Rectal smooth muscle tissue (tissue), 1 donor: ENCODE results near the gene CISD1.

Experiments
- H3K27ac ChIP-seq: one replicate; pipeline ENCODE4 v1.7.0; 2013; ENCODE audit warnings: low read depth, low read length, inconsistent platforms
- H3K27me3 ChIP-seq: one replicate; pipeline ENCODE4 v1.7.0; 2013; ENCODE audit warnings: low read length; ENCODE audit not compliant: control insufficient read depth, insufficient read depth
- H3K36me3 ChIP-seq: one replicate; pipeline ENCODE4 v1.7.0; 2013; ENCODE audit warnings: low read length; ENCODE audit not compliant: control insufficient read depth, insufficient read depth
- H3K4me1 ChIP-seq: one replicate; pipeline ENCODE4 v1.7.0; 2013; ENCODE audit warnings: low read length; ENCODE audit not compliant: control insufficient read depth, insufficient read depth
- H3K4me3 ChIP-seq: one replicate; pipeline ENCODE4 v1.7.0; 2013; ENCODE audit warnings: low read length
- H3K9ac ChIP-seq: one replicate; pipeline ENCODE4 v1.7.0; 2013; ENCODE audit warnings: low read length

CISD1 gene

DNA sequence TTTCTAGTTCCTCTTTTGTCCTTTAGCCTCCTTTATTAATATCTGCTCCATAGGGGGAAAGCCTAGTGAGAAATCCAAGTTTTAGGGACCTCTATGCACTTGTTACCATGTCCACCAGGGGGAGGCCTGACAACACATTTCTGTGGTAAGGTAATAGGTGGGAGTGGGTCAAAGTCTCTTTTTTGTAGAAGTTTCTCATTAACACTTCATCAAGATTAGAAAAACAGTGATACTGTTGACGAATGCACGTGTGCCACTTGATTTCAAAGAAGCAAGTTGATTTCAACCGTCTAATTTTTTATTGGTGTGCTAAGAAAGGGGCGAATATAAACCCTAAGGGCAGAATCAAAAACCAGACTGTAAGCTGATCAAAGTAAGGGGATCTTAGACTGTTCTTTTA, 30.6 kb downstream of the CISD1 start:
- no peak overlapping the region for H3K9ac ChIP-seq
- no peaks in the 10 kb centered on the region for H3K36me3 ChIP-seq
- H3K4me3 ChIP-seq: no peak overlapping the region
- H3K4me1 ChIP-seq: no peaks in the 10 kb centered on the region
- H3K27me3 ChIP-seq: no peaks in the 10 kb centered on the region
- H3K27ac ChIP-seq: no peak overlapping the region

DNA sequence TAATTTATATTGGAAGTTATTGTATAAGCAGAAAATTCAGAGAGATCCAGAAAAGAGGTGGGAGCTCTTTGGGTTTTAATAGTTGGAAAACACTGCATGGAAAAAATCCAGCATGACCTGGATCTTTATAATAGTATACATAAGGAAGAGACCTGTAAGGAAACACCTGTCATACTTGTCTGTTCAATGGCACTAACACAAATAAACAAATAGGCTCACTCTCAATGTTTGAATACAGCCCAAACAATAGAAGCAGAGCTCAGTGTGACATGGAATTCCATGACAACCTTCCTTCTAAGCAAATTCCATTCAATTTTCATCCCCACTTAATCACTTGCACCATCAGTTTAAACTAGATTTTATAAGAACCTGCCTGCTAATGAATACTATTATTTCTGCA, 31.7 kb downstream of the CISD1 start:
- H3K4me3 ChIP-seq: no peak overlapping the region
- H3K36me3 ChIP-seq: no peaks in the 10 kb centered on the region
- no peak overlapping the region for H3K9ac ChIP-seq
- no peak overlapping the region for H3K27ac ChIP-seq
- no peaks in the 10 kb centered on the region for H3K4me1 ChIP-seq
- H3K27me3 ChIP-seq: no peaks in the 10 kb centered on the region

DNA sequence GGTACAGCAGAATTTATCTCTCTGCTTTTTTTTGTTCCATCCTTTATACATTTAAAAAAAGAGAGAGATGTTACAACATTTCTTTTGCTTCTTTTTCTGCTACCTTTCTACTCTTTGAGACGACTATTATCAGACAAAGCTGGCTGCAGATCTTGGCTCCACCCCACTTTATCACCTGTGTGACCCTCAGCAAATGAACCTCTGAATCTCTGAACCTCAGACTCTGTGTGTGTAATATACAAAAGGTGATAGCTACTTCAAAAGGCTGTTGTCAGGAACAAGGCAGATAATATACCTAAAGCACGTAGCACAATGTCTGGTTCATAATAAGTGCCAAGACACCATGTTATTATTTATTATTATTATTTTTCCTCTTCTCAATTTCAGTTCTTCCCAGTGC, 33.3 kb downstream of the CISD1 start:
- Histone ChIP-seq H3K9ac (no peak overlapping the region), H3K27ac (no peak overlapping the region), H3K27me3 (no peaks in the 10 kb centered on the region), H3K4me3 (no peak overlapping the region), H3K36me3 (no peaks in the 10 kb centered on the region), H3K4me1 (no peaks in the 10 kb centered on the region)

DNA sequence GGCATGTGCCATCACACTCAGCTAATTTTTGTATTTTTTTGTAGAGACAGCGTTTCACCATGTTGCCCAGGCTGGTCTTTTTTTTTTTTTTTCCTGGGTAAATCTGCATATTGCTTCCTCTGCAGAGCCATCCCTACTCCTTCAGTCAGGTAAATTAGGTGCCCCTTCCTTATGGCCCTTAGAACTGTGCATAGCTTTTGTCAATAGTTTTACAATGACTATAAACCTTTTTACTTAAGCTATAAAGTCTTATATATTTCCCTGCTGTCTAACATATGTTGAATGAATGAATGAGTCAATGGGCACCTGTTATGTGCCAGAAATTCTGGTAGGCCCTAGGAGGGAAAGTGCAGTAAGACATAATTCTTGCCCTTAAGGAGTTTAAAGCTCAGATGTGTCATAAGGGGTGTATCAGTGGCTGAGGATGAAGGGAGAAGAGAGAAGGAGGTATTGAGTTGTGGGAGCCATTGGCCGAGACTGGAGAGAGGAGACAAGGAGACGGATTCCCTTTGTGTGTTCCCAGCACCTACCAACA, 35.2 kb downstream of the CISD1 start:
- H3K27ac ChIP-seq: no peak overlapping the region
- H3K4me3 ChIP-seq: no peak overlapping the region
- no peaks in the 10 kb centered on the region for H3K27me3 ChIP-seq
- no peaks in the 10 kb centered on the region for H3K4me1 ChIP-seq
- H3K9ac ChIP-seq: no peak overlapping the region
- no peaks in the 10 kb centered on the region for H3K36me3 ChIP-seq

DNA sequence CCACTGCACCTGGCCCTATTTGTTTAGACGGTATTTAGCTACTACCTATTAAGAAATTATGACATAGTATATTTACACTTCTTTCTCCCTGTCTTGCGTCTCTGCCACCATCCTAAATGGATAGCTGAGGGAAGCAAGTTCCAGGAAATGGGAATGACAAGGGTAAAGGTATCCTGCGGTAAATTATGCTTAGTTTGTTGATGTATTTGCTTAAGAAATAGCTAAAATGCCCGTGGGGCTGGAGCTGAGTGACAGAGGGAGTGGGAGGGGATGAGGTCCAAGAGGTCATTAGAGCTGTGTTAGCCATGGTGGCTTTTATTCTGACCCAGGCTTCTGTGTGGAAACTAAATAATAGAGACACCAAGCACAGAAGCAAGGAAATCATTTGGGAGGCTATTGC, 36.9 kb downstream of the CISD1 start:
- no peaks in the 10 kb centered on the region for H3K27me3 ChIP-seq
- no peak overlapping the region for H3K27ac ChIP-seq
- no peaks in the 10 kb centered on the region for H3K36me3 ChIP-seq
- no peaks in the 10 kb centered on the region for H3K4me1 ChIP-seq
- H3K9ac ChIP-seq: no peak overlapping the region
- H3K4me3 ChIP-seq: no peak overlapping the region

DNA sequence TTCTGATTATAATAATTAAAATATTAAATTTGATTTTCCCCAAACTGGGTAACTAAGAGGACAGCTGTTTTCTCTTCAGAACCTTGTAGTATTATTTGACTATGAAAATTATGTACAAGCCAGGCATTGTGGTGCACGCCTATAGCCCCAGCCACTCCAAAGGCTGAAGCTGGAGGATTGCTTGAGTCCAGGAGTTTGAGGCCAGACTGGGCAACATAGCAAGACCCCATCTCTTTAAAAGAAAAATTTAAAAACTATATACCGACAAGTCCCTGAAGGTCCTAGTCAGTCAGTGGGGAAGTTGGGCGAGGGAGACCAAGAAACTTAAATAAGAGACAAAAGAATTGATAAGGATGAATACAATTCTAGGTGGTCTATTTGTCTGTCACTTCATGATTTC, 38.7 kb downstream of the CISD1 start:
- no peak overlapping the region for H3K27ac ChIP-seq
- no peaks in the 10 kb centered on the region for H3K36me3 ChIP-seq
- H3K4me1 ChIP-seq: no peaks in the 10 kb centered on the region
- H3K27me3 ChIP-seq: no peaks in the 10 kb centered on the region
- no peak overlapping the region for H3K4me3 ChIP-seq
- H3K9ac ChIP-seq: no peak overlapping the region

DNA sequence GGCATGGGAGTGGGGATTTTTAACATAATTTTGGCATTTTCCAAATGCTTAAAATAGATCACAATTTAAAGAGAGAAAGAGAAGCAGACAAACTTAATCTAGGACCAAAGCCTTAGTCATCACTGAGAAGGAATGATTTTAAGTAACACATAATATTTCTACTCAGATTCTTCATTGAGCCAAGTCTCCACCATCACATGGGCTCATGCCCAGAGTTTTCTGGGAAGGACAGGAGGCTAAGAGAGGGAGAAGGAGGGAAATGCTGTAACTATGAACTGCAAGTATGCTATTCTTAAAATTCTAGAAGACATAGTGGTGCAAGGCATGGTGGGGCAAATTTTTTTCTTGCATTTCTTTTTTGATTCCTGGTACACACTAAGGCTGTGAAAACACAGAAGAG, 42.1 kb downstream of the CISD1 start:
- H3K4me1 ChIP-seq: no peaks in the 10 kb centered on the region
- H3K27me3 ChIP-seq: no peaks in the 10 kb centered on the region
- no peak overlapping the region for H3K27ac ChIP-seq
- no peak overlapping the region for H3K4me3 ChIP-seq
- no peak overlapping the region for H3K9ac ChIP-seq
- no peaks in the 10 kb centered on the region for H3K36me3 ChIP-seq

DNA sequence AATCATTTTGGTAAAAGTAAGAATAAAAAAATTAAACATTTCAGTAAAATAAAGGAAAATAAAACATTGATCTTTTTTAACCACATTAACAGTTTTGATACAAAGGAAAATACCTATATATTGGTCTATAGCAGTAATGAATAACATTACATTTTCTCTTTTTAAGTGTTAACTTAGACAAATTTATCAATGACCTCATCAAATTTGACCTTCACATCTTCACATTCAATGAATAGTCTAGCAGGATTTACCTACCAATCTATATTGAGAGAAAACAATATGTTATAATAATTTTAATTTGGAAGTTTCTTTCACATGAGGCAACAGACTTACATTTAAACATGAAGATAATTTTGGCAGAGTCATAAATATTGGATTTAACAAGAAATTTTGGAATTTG, 47.9 kb downstream of the CISD1 start:
- H3K4me1 ChIP-seq: no peaks in the 10 kb centered on the region
- H3K36me3 ChIP-seq: no peaks in the 10 kb centered on the region
- H3K9ac ChIP-seq: no peak overlapping the region
- H3K27me3 ChIP-seq: no peaks in the 10 kb centered on the region
- no peak overlapping the region for H3K4me3 ChIP-seq
- H3K27ac ChIP-seq: no peak overlapping the region

DNA sequence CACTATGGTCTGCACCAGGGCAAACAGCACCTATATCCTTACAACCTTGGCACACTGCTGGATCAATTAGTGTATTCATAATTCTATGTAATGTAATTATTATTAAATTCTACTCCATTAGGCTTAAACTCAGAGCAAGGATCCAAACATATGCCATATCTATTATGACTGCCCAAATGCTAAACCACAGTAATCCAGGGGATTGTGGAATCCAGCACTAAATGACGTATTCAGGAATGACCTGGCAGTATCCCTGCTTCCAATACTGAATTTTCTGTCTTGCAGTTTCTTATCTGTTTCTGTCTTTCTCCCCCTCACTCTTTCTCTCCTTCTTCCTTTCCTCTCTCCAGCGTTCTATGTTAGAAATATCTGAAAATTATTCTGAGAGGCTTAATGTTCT, 49.4 kb downstream of the CISD1 start:
- Histone ChIP-seq H3K4me3 (no peak overlapping the region), H3K36me3 (no peaks in the 10 kb centered on the region), H3K4me1 (no peaks in the 10 kb centered on the region), H3K27me3 (no peaks in the 10 kb centered on the region), H3K9ac (no peak overlapping the region), H3K27ac (no peak overlapping the region)

DNA sequence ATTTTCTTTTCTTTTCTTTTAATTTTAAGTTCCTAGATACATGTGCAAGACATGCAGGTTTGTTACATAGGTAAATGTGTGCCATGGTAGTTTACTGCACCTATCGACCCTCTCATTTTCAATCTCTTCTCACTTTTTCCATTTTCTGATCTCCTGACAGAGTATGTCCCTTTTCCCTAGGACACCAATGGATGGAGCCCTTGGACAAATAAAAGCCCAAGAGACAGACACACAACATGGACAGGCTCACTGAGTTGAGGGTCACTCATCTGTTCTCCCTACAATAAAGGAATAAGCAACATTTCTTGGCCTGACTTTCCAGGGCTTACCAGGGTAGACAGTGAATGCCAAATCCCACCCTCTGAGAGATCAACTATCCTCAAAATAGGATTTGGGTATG, 50.6 kb downstream of the CISD1 start:
- Histone ChIP-seq H3K36me3 (no peaks in the 10 kb centered on the region), H3K27me3 (no peaks in the 10 kb centered on the region), H3K4me1 (no peaks in the 10 kb centered on the region), H3K4me3 (no peak overlapping the region), H3K9ac (no peak overlapping the region), H3K27ac (no peak overlapping the region)

DNA sequence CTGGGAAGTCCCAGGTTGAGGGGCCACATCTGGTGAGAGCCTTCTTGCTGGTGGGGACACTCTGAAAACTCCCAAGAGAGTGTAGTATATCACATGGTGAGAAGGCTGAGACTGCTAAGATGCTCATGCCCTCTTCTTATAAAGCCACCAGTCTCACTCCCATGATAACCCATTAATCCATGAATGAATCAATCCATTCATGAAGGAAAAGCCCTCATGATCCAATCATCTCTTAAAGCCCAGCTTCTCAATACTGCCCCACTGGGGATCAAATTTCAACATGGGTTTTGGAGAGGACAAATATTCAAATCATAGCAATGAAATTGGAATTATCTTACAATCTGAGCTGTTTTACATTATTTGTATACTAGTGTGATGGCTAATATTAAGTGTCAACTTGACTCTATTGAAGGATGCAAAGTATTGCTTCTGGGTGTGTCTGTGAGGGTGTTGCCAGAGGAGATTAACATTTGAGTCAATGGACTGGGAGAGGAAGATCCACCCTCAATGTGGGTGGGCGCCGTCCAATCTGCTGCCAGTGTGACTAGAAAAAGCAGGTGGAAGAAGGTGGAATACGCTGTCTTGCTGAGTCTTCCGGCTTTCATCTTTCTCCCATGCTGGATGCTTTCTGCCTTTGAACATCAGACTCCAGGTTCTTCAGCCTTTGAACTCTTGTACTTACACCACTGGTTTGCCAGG, 51.5 kb downstream of the CISD1 start:
- Histone ChIP-seq H3K4me3 (no peak overlapping the region), H3K27ac (no peak overlapping the region), H3K4me1 (no peaks in the 10 kb centered on the region), H3K27me3 (no peaks in the 10 kb centered on the region), H3K36me3 (no peaks in the 10 kb centered on the region), H3K9ac (no peak overlapping the region)

DNA sequence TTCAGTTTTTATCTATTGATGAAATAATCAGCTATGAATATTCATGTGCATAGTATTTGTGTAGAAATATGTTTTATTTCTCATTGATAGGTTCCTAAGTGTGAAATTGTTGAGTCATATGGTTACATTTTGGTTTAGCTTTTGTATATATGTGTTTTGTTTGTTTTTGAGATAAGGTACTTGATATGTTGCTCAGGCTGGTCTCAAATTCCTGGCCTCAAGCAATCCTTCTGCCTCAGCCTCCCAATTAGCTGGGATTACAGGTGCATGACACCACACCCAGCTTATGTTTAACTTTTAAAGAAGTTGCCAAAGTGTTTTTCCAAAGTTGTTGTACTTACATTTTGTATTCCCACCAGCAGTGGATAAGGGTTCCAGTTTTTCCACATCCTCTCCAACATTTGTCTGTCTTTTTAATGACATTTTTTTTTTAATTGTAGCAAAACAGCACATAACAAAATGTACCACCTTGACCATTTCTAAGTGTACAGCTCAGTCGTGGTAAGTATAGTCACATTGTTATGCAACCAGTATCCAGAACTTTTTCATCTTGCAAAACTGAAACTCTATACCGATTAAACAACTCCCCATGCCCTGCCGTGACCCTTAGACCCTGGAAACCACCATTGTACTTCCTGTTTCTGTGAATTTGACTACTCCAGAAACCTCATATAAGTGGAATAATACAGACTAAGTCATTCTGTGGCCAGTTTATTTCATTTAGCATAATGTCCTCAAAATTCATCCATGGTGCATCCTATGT, 53.3 kb downstream of the CISD1 start:
- no peaks in the 10 kb centered on the region for H3K27me3 ChIP-seq
- no peak overlapping the region for H3K9ac ChIP-seq
- no peak overlapping the region for H3K4me3 ChIP-seq
- no peaks in the 10 kb centered on the region for H3K36me3 ChIP-seq
- no peaks in the 10 kb centered on the region for H3K4me1 ChIP-seq
- no peak overlapping the region for H3K27ac ChIP-seq

DNA sequence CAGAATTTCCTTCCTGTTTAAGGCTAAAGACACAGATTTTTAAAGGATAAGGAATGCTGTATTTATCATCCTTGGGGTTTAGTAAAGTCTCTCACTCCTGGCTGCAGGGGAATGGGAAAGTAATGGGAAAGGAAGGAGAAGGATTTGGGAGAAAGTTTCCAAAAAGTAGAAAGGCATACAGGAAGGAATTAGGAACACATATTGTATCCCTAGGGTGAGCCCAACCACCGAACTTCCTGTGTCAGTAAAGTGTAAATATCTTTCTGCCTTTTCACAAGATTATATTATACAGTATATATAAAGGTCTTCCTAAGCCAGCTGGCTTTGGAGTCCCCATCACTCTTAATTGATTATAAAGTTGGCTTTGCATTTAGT, 53.9 kb downstream of the CISD1 start:
- no peak overlapping the region for H3K4me3 ChIP-seq
- no peaks in the 10 kb centered on the region for H3K4me1 ChIP-seq
- H3K36me3 ChIP-seq: no peaks in the 10 kb centered on the region
- no peak overlapping the region for H3K27ac ChIP-seq
- no peaks in the 10 kb centered on the region for H3K27me3 ChIP-seq
- no peak overlapping the region for H3K9ac ChIP-seq
